ENCODE results near the gene MRPL23. TPM values are rescaled to one million over a fixed set of nuclear protein-coding genes. Genes with fewer than 3 reads are reported as not detected.

The MRPL23 gene
- polyA plus RNA-seq, 1 donor (not counting 4 experiments of a cell fraction or from before 2014, with no cell fraction given), result 68.2 TPM

DNA sequence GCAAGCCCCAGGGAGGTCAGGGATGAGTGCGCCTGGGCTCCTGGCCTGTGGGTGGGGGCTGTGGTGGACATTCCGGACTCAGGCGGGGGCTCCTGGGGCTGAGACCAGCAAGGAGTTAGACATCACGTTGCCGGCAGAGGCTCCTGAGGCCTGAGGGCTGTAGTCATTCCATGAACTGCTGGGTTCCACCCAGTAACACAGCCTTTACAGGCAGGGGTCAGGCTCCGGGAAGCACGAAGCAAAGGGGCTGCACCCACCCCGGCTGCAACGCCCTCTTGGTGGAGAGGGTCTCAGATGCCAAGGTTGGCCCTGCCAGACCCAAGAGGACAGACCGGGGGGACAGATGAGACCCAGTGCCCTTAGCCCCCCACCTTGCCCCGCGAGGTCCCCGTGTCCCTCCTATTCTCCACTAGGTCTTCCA, 18.7 kb upstream of the MRPL23 start:
- peaks cover 5% of the 10 kb centered on the region for H3K4me1 ChIP-seq (ENCODE audit: control insufficient read depth, extremely low read depth, insufficient read depth, low read length)
- H4K20me1 ChIP-seq (ENCODE audit: control insufficient read depth, extremely low read depth, insufficient read depth, low read length), result no peaks in the 10 kb centered on the region
- H3K9ac ChIP-seq (ENCODE audit: control insufficient read depth, extremely low read depth, insufficient read depth, low read length), result no peak overlapping the region
- no peak overlapping the region for H2AFZ ChIP-seq (ENCODE audit: control insufficient read depth, low read length)
- no peaks in the 10 kb centered on the region for H3K79me2 ChIP-seq (ENCODE audit: control insufficient read depth, insufficient read depth, low read length)
- H3K4me3 ChIP-seq (ENCODE audit: control insufficient read depth in 2 of 3, extremely low read depth in 1 of 3, insufficient read depth in 2 of 3, low read depth in 1 of 3, low read length in 3 of 3), result no peak overlapping the region
- no peaks in the 10 kb centered on the region for H3K36me3 ChIP-seq (ENCODE audit: control insufficient read depth in 2 of 2, extremely low read depth in 1 of 2, insufficient read depth in 2 of 2, low read length in 2 of 2)
- H3K4me2 ChIP-seq (ENCODE audit: control insufficient read depth, extremely low read depth, insufficient read depth, low read depth, low read length), result no peak overlapping the region
- DNase-seq (ENCODE audit: low read depth, low spot score) (no peak), FAIRE-seq (no peak)
- peaks cover 4% of the 10 kb centered on the region for H3K27me3 ChIP-seq (ENCODE audit: control insufficient read depth, extremely low read depth, insufficient read depth, low read length)
- TF ChIP-seq, protein P1, sequence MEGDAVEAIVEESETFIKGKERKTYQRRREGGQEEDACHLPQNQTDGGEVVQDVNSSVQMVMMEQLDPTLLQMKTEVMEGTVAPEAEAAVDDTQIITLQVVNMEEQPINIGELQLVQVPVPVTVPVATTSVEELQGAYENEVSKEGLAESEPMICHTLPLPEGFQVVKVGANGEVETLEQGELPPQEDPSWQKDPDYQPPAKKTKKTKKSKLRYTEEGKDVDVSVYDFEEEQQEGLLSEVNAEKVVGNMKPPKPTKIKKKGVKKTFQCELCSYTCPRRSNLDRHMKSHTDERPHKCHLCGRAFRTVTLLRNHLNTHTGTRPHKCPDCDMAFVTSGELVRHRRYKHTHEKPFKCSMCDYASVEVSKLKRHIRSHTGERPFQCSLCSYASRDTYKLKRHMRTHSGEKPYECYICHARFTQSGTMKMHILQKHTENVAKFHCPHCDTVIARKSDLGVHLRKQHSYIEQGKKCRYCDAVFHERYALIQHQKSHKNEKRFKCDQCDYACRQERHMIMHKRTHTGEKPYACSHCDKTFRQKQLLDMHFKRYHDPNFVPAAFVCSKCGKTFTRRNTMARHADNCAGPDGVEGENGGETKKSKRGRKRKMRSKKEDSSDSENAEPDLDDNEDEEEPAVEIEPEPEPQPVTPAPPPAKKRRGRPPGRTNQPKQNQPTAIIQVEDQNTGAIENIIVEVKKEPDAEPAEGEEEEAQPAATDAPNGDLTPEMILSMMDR (optimal IDR thresholded peaks at IDR 0.05 in 1 of 3, IDR thresholded peaks at IDR 0.05 in 1 of 3, conservative IDR thresholded peaks at IDR 0.05 in 1 of 3; ENCODE audit: extremely low read depth in 1 of 3, insufficient read depth in 2 of 3, low read length in 3 of 3), result no peak
- no peak for TF ChIP-seq EZH2 (IDR thresholded peaks at IDR 0.05; ENCODE audit: low read length)
- dilution Hi-C loops (cut with MboI; ENCODE audit: extremely low pct_ligation_motif_present, low sequenced_read_pairs), result no loop called here
- H3K9me3 ChIP-seq (ENCODE audit: control insufficient read depth, low read depth, low read length), result no peaks in the 10 kb centered on the region
- no peak overlapping the region for H3K27ac ChIP-seq (ENCODE audit: control insufficient read depth, insufficient read depth, low read length)
- H3K9me1 ChIP-seq (ENCODE audit: control insufficient read depth, extremely low read depth, insufficient read depth, low read length), result no peaks in the 10 kb centered on the region

DNA sequence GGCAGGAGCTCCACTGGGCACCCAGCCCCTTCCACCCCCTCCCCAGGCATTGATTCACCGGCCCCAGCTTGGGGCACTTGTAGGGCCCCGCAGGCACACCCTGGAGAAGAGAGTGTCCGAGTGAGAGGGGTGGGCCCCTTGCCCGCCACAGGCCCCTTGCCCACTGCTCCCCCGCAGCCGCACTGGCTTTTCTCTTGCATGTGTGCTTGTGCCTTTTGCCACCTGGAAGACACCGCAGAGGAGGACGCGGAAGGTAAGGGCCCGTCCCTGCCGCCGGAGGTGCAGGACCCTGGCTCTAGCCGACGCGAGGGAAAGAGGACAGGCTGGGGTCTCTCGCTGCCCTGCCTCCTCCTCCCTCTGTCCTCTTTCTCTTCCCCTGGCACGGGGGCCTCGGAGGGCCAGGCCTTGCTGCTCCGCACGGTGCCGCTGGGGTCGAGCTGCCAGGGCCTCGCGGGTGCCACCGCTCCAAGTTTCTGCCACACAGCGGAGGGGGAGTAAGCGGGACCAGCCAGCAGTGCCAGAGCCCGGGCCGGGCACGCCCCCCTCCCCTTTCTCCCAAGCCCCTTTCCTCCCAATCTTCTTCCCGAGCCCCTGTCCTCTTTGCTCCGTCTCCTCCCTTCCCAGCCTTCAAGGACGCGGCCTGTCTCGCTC, 18.1 kb upstream of the MRPL23 start:
- DNase-seq (ENCODE audit: low read depth, low spot score) (no peak), FAIRE-seq (no peak)
- Histone ChIP-seq H3K9ac (ENCODE audit: control insufficient read depth, extremely low read depth, insufficient read depth, low read length) (no peak overlapping the region), H3K4me1 (ENCODE audit: control insufficient read depth, extremely low read depth, insufficient read depth, low read length) (peaks cover 5% of the 10 kb centered on the region), H3K4me2 (ENCODE audit: control insufficient read depth, extremely low read depth, insufficient read depth, low read depth, low read length) (no peak overlapping the region), H3K79me2 (ENCODE audit: control insufficient read depth, insufficient read depth, low read length) (no peaks in the 10 kb centered on the region), H4K20me1 (ENCODE audit: control insufficient read depth, extremely low read depth, insufficient read depth, low read length) (no peaks in the 10 kb centered on the region), H3K27ac (ENCODE audit: control insufficient read depth, insufficient read depth, low read length) (no peak overlapping the region), H2AFZ (ENCODE audit: control insufficient read depth, low read length) (no peak overlapping the region), H3K9me3 (ENCODE audit: control insufficient read depth, low read depth, low read length) (no peaks in the 10 kb centered on the region), H3K4me3 (ENCODE audit: control insufficient read depth in 2 of 3, extremely low read depth in 1 of 3, insufficient read depth in 2 of 3, low read depth in 1 of 3, low read length in 3 of 3) (no peak overlapping the region), H3K27me3 (ENCODE audit: control insufficient read depth, extremely low read depth, insufficient read depth, low read length) (peaks cover 4% of the 10 kb centered on the region), H3K9me1 (ENCODE audit: control insufficient read depth, extremely low read depth, insufficient read depth, low read length) (no peaks in the 10 kb centered on the region), H3K36me3 (ENCODE audit: control insufficient read depth in 2 of 2, extremely low read depth in 1 of 2, insufficient read depth in 2 of 2, low read length in 2 of 2) (no peaks in the 10 kb centered on the region)
- dilution Hi-C loops (cut with MboI; ENCODE audit: extremely low pct_ligation_motif_present, low sequenced_read_pairs), result no loop called here
- TF ChIP-seq, protein P1 (optimal IDR thresholded peaks at IDR 0.05 in 1 of 3, IDR thresholded peaks at IDR 0.05 in 1 of 3, conservative IDR thresholded peaks at IDR 0.05 in 1 of 3; ENCODE audit: extremely low read depth in 1 of 3, insufficient read depth in 2 of 3, low read length in 3 of 3), result no peak
- TF ChIP-seq EZH2 (IDR thresholded peaks at IDR 0.05; ENCODE audit: low read length), result no peak

All from keratinocyte (primary cell).